ENCODE measurements around the gene HSD17B7. TPM values are rescaled to one million over a fixed set of nuclear protein-coding genes. Genes with fewer than 3 reads are reported as not detected.

HSD17B7 gene
- total and polyA plus RNA-seq, 2 of the 13 experiments (the other 11 are each of a cell fraction or from before 2014, with no cell fraction given), result 43.9 to 84.9 TPM

DNA sequence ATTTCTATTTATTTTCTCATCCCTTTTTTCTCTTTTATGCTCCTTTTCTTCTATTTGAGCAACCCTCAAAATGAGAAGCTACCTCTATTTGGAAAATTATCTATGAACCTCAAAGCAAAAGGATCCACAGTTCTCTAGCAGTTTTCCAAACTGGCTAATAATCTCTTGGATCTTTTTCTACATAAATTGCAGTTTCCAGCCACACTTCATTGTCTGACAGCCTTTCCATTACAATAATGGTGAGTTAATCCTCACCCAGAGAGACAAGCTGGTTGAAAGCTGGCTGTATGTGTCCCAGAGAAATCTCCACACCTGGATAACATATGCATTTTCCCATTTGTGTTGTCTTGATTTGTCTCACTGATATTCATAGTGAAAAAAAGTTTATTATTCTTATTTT is 16.5 kb upstream of the HSD17B7 start (continued):
- TF ChIP-seq MAZ (IDR thresholded peaks at IDR 0.05; ENCODE audit: borderline replicate concordance, low read depth, low read length) (no peak), MAZ (CRISPR knock-in tag; IDR thresholded peaks at IDR 0.05; ENCODE audit: low read depth) (no peak), ZNF614 (CRISPR knock-in tag; IDR thresholded peaks at IDR 0.05; ENCODE audit: borderline replicate concordance) (no peak), TCF7L2 (IDR thresholded peaks at IDR 0.05; ENCODE audit: low read depth, low read length) (no peak), CERS6 (CRISPR knock-in tag; IDR thresholded peaks at IDR 0.05) (no peak), ZSCAN21 (CRISPR knock-in tag; IDR thresholded peaks at IDR 0.05; ENCODE audit: borderline replicate concordance) (no peak), TBX2 (CRISPR knock-in tag; IDR thresholded peaks at IDR 0.05; ENCODE audit: borderline replicate concordance) (no peak)
- TF ChIP-seq, protein P1, sequence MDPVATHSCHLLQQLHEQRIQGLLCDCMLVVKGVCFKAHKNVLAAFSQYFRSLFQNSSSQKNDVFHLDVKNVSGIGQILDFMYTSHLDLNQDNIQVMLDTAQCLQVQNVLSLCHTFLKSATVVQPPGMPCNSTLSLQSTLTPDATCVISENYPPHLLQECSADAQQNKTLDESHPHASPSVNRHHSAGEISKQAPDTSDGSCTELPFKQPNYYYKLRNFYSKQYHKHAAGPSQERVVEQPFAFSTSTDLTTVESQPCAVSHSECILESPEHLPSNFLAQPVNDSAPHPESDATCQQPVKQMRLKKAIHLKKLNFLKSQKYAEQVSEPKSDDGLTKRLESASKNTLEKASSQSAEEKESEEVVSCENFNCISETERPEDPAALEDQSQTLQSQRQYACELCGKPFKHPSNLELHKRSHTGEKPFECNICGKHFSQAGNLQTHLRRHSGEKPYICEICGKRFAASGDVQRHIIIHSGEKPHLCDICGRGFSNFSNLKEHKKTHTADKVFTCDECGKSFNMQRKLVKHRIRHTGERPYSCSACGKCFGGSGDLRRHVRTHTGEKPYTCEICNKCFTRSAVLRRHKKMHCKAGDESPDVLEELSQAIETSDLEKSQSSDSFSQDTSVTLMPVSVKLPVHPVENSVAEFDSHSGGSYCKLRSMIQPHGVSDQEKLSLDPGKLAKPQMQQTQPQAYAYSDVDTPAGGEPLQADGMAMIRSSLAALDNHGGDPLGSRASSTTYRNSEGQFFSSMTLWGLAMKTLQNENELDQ (CRISPR knock-in tag; IDR thresholded peaks at IDR 0.05; ENCODE audit: borderline replicate concordance), result no peak

DNA sequence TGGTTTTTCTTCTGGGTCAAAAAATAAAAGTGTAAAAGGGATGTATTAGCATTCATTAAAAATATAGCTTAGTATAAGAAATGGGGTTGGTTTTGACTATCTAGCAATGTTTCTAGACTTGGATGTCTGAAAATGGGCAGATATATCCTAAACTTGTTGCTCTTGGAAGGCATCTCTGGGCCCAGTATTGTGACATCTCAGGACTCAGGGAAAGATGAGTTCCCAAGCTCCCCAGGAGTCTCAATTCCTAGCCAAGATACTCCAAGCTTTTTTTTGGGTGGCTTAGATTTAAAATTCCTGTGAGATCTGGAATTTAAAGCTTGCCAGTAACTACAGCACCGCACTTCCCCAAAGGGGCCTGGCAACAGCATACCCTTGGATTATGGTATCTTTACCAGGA is 11.5 kb upstream of the HSD17B7 start:
- ChIA-PET CTCF (ENCODE audit: low intra/inter-chr PET ratio, low total read pairs) (no interaction called here), POLR2A (no interaction called here)
- Histone ChIP-seq H3K79me2 (ENCODE audit: insufficient read depth, low read length) (no peaks in the 10 kb centered on the region), H3K27me3 (ENCODE audit: control insufficient read depth in 1 of 2, insufficient read depth in 2 of 2, low read length in 2 of 2) (no peaks in the 10 kb centered on the region), H3K9me3 (ENCODE audit: low read length) (no peaks in the 10 kb centered on the region), H3K4me2 (ENCODE audit: low read depth, low read length) (no peak overlapping the region), H4K20me1 (ENCODE audit: insufficient read depth, low read length) (no peaks in the 10 kb centered on the region), H3K4me1 (ENCODE audit: insufficient read depth, low read length) (no peaks in the 10 kb centered on the region), H3K36me3 (replicated peaks in 1 of 2; ENCODE audit: control insufficient read depth in 1 of 2, insufficient read depth in 2 of 2, low read length in 2 of 2) (no peaks in the 10 kb centered on the region), H2AFZ (ENCODE audit: low read length) (no peak overlapping the region), H3K4me3 (replicated peaks in 1 of 3; ENCODE audit: insufficient read depth in 1 of 3, low read depth in 2 of 3, low read length in 3 of 3) (no peak overlapping the region), H3K27ac (ENCODE audit: extremely low read length, insufficient read depth, low read length) (no peak overlapping the region), H3K9ac (ENCODE audit: insufficient read depth, low read depth, low read length) (no peak overlapping the region)
- FAIRE-seq (no peak), ATAC-seq (no peak), DNase-seq (ENCODE audit: low spot score) (no peak)
- intact Hi-C loops (cut with micrococcal nuclease; ENCODE audit: unreplicated experiment), result no loop called here
- no TSS peak for BruUV-seq (replicated peaks)
- 100% methylated on average over 1 of the region's 1 CpG for WGBS (ENCODE audit: low lambda C conversion rate)
- in situ Hi-C loops (cut with HindIII; ENCODE audit: extremely low pct_ligation_motif_present, low pct_unique_long_range_greater_than_20kb), result no loop called here
- TF ChIP-seq ZNF343 (CRISPR knock-in tag; IDR thresholded peaks at IDR 0.05) (no peak), POGK (CRISPR knock-in tag; conservative IDR thresholded peaks at IDR 0.05) (no peak), AKAP8 (CRISPR knock-in tag; IDR thresholded peaks at IDR 0.05) (no peak), ZFP36L2 (CRISPR knock-in tag; IDR thresholded peaks at IDR 0.05) (no peak), ZNF792 (CRISPR knock-in tag; IDR thresholded peaks at IDR 0.05) (no peak), ZNF761 (CRISPR knock-in tag; conservative IDR thresholded peaks at IDR 0.05) (no peak), ZNF670 (CRISPR knock-in tag; IDR thresholded peaks at IDR 0.05; ENCODE audit: borderline replicate concordance) (no peak), E2F5 (CRISPR knock-in tag; conservative IDR thresholded peaks at IDR 0.05) (no peak), HOXA3 (CRISPR knock-in tag; IDR thresholded peaks at IDR 0.05) (no peak), MXD1 (CRISPR knock-in tag; IDR thresholded peaks at IDR 0.05) (no peak), ZNF747 (CRISPR knock-in tag; IDR thresholded peaks at IDR 0.05; ENCODE audit: borderline replicate concordance) (no peak)
